ENCODE data around the gene LIMS2.

- TF ChIP-seq CTCF (conservative IDR thresholded peaks at IDR 0.05; ENCODE audit: low read depth in 2 of 2) (no peak), POLR2AphosphoS5 (IDR thresholded peaks at IDR 0.05; ENCODE audit: low read depth) (no peak), REST (IDR thresholded peaks at IDR 0.05; ENCODE audit: unreplicated experiment) (no peak), CREB1 (CRISPR knock-in tag; IDR thresholded peaks at IDR 0.05; ENCODE audit: low read depth) (no peak), EZH2phosphoT487 (IDR thresholded peaks at IDR 0.05; ENCODE audit: unreplicated experiment) (no peak), EZH2 (IDR thresholded peaks at IDR 0.05; ENCODE audit: low read depth, unreplicated experiment) (no peak)
Measured at GRCh38 chr2:127683056-127683455, 7.7 kb upstream of the LIMS2 start.
